ENCODE measurements around the gene ACACB.

The ACACB gene

GRCh38 chr12:109179927-109180326 is 63.5 kb downstream of the ACACB start:
- DNase-seq = no peak

DNA sequence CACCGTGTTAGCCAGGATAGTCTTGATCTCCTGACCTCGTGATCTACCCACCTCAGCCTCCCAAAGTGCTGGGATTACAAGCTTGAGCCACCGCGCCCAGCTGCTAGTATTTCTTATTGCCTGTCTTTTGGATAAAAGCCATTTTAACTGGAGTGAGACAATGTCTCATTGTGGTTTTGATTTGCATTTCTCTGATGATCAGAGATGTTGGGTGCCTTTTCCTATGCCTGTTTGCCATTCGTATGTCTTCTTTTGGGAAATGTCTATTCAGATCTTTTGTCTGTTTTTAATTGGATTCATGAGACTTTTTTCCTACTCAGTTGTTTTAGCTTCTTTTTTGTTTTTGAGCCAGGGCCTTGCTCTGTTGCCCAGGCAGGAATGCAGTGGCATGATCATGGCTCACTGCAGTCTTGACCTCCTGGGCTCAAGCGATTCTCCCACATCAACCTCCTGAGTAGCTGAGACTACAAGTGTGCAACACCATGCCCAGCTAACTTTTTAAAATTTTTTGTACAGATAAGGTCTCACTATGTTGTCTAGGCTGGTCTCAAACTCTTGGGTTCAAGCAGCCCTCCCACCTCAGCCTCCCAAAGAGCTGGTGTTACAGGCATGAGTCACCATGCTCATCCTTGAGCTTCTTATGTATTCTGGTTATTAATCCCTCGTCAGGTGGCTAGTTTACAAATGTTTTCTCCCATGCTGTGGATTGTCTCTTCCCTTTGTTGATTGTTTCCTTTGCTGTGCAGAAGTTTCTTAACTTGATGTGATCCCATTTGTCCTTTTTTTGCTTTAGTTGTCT is 65.9 kb downstream of the ACACB start:
- DNase-seq = no peak

DNA sequence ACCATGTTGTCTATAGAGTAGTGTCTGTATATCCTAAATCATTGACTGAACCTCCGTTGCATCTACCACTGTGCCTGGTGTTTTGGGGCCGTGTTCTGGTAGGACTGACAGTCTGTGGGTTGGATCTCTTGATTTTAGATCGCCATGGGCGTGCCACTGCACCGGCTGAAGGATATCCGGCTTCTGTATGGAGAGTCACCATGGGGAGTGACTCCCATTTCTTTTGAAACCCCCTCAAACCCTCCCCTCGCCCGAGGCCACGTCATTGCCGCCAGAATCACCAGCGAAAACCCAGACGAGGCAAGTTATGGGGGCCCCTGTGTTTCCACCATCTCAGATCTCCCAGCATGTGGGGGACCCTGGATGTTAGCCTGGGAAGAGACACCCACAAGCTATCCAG is 69.1 kb downstream of the ACACB start:
- DNase-seq = no peak

- DNase-seq = no peak
Measured at GRCh38 chr12:109186993-109187653, 70.7 kb downstream of the ACACB start.

DNA sequence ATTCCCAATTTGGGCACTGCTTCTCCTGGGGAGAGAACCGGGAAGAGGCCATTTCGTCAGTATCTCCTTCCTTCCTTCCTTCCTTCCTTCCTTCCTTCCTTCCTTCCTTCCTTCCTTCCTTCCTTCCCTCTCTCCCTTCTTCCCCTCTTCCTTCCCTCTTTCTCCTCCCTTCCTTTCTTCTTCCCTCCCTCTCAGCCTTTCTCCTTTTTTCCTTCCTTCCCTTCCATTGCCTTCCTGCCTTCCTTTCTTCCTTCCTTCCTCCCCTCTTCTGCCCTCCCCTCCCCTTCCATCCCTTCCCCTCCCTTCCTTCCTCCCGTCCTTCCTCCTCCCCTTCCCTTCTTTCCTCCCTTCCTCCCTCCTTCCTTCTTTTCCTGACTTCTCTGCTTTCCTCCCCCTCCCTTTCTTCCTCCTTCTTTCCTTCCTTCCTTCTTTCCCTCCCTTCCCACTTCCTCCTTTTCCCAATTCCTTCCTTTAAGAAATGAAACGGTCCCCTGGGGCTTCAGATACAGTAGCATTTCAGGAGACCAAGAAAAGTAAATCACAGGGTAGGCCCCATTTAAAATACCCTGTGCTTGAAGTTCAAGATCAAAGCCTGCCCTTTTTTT is 71.8 kb downstream of the ACACB start:
- no peak for DNase-seq

DNA sequence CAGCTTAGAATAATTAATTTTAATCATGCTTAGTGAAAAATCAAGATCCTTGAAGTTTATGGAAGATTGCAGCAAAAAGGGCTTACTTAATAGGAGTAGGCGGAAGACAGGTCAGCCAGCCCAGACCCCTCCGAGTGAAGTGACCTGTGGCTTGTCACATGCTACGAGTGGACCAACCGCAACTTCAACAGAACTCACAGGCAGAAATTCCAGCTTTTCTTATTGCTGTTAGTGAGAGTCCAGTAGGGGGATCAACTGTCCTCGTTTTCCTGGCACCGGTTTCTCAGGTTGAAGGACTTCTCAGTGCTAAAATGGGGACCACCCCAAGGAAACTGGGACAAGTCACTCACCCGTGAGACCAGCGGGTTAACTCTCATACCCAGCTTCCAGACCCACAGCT is 72.9 kb downstream of the ACACB start:
- no peak for DNase-seq

DNA sequence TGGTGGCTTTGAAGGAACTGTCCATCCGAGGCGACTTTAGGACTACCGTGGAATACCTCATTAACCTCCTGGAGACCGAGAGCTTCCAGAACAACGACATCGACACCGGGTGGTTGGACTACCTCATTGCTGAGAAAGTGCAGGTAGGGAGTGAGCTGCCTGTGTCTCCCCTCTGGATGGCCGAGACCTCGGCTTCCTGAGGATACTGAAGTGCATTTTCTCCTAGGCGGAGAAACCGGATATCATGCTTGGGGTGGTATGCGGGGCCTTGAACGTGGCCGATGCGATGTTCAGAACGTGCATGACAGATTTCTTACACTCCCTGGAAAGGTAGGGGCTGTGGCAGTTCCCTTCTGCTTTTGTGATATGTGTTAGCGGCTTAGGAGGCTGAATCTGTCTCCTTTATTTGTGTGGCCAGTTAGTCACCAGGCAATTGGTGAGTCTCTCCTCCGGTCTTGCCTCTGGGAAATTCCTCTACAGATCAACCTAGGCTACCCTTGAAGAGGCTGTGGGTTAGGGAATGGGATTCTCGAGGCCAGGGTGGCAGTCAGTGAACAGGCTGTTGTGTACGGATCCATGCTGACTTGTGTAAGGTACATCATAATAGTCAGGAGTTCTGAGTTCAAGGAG is 75.3 kb downstream of the ACACB start:
- no peak for DNase-seq

DNA sequence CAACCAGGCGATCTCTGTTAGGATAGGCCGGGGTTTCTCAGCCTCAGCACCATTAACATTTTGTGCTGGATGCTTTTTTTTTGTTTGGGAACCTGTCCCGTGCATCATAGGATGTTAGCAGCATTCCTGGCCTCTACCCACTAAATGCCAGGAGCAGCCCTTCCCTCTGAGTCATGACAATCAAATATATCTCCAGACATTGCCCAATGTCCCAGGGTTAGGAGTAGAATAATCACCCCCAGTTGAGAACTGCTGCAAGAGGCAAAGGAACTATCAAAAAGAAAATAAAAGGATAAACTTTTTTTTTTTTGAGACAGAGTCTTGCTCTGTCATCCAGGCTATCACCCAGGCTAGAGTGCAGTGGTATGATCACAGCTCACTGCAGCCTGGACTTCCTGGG is 76.0 kb downstream of the ACACB start:
- DNase-seq = no peak

DNA sequence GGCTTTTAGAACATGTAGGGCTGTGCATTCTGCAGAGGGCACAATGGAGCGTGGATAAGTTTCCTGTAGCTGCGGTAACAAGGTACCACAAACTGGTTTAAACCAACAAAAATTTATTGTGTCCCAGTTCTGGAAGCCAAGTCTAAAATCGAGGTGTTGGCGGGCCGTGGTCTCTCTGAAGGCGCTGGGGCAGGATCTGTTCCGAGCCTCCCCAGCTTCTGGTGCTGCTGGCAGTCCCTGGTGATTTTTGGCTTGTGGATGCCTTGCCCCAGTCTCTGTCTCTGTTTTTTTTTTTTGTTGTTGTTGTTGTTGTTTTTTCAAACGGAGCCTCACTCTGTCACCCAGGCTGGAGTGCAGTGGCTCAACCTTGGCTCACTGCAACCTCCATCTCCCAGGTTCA is 77.5 kb downstream of the ACACB start:
- DNase-seq = no peak

DNA sequence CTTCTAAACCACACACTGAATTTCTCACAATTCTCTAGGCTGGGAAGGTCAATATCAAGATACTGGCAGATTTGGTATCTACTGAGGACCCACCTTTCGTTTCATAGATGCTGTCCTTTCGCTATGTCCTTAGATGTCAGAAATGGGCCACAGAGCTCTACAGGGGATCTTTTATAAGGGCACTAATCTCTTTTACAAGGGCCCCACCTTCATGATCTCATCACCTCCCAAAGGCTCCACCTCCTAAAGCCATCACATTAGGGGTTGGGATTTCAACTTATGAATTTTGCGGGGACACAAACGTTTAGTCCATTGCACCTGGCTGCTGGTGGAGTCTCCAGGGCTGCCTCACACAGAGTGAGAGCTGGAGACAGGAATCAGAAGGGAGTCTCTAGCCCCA is 79.9 kb downstream of the ACACB start:
- DNase-seq = no peak

DNA sequence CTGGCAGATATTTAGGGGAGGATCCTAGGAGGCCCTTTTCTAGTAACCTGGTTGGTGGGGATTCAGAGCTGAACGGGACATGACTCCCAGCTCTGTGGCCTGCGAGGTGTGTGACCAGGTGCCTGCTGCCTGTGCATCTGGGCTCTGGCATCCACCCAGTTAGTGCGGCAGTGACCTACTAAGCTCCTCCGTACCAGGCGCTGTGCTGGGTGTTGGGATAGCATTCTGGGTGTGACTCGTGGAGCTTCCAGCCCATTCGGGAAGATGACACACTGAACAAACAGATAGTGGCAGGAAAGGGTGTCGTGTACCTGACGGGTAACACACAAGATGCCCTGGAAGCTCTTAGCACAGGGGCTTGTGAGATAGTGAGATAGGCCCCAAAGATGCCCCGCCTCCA is 80.9 kb downstream of the ACACB start:
- no peak for DNase-seq

GRCh38 chr12:109199324-109199723 is 82.9 kb downstream of the ACACB start:
- no peak for DNase-seq

DNA sequence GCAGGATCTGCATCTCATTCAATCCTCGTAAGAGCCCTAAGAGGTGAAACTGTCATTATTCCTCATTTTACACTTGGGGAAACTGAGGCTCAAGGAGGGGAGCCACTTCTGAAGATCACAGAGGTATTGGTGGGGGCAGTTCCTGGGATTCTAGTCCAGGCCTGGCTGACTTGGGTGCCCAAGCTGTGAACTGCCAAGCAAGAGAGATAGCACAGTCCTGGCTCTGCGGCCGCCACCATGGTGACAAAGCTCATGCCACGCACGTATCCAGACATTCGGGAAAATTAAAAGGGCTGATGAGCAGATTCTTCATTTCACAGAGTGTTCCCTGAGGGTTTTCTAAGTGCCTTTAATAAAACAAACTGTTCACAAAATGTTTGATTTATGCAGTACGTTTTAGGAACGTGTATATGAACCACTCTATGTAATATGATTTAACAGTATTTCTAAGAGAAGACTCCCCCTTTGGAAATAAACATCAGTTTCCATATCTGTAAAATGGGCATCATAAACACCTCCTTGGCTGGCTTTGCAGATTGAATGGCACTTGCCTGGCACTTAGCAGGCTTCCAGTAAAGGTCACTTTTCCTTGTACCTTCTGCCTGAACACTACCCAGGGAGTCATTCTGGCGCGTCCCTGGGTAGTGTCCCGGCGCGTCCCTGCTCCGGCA is 84.6 kb downstream of the ACACB start:
- no peak for DNase-seq

DNA sequence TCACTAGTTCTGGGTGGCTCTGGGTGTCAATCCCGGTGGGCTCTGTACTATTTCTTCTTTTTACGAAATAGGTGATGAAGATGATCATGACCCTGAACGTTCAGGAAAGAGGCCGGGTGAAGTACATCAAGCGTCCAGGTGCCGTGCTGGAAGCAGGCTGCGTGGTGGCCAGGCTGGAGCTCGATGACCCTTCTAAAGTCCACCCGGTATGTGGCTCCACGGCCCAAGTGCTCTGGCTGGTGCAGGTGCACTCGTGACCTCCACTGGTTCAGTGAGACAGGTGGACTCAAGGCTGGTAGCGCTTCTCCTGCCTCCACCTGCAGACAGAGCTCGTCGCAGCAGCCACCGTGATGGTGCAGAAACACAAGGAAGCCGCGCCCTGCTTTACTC is 85.1 kb downstream of the ACACB start:
- DNase-seq = no peak

DNA sequence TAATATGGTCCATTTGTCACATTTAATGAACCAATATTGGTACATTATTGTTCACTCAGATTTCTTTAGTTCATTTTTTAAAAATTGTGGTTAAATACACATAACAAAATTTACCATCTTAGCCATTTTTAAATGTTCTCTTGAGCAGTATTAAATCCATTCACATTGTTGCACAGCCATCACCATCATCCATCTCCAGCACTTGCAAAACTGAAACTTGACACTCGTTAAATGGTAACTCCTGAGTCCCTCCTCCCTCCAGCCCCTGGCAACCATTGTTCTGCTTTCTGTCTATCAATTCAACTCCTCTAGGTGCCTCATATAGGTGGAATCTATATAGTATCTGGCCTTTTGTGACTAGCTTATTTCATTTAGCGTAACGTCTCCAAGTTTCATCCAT is 86.4 kb downstream of the ACACB start:
- DNase-seq = no peak

DNA sequence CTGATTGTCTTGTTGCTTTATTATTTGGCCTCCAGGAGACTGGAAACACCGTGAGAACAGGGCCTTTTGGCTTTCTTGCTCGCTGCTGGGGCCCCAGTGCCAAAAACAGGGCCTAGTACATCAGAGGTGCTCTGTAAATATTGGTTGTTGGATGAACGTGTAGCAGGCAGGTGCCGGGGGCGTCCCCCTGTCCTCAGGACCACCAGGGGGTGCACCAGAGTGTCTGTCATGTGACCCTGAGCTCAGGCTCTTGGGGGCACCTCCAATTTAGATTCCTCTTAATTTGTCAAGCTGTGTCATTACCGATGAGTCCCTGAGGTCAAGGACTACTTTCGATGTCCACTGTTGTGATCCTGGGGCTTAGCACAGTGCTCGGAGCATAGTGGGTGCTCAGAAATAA is 87.1 kb downstream of the ACACB start:
- DNase-seq = no peak

DNA sequence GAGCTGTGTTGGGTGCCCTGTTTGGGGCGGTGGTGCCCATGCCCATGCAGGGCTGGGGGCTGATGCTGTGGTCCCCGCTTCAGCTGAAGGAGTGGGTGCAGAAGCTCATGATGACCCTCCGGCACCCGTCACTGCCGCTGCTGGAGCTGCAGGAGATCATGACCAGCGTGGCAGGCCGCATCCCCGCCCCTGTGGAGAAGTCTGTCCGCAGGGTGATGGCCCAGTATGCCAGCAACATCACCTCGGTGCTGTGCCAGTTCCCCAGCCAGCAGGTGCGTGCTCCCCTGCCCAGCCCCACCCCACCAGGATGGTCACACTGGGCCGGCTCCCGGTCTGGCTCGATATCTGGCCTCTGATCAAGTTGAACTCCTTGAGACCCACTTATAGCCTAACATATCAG is 92.7 kb downstream of the ACACB start:
- no peak for DNase-seq

- DNase-seq = no peak
Measured at GRCh38 chr12:109212460-109213115, 96.2 kb downstream of the ACACB start.

- no peak for DNase-seq
Measured at GRCh38 chr12:109214131-109214530, 97.7 kb downstream of the ACACB start.

GRCh38 chr12:109218996-109219395 is 102.6 kb downstream of the ACACB start:
- no peak for DNase-seq

GRCh38 chr12:109219938-109220337 is 103.6 kb downstream of the ACACB start:
- no peak for DNase-seq

DNA sequence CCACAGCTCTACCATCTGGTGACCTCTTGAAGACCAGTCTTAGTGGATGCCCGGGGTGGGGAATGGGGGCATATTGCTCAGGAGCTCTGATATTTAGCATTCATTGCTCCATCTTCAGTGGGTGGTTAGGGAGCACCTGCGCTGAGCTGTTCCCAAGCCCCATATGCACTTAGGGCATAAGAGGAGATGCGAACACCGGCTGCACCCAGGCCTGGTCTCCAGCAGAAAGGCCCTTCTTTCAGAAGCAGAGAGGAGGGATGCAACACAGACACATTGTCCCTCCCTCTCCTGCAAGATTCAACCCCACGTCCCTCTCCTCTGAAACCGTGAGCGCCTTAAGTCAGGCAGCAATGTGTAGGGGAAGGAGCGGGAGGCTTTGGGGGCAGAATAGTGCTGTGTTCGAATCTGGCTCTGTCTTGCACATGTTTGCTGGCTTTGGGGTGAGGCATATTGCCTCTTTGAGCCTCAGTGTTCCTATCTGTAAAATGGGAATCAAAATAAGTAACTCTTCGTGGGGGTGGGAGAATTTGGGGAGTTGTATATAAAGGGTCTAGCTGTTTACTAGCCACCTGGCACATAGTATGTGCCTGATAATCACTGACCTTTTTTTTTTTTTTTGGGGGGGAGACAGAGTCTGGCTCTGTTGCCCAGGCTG is 105.0 kb downstream of the ACACB start:
- DNase-seq = no peak

Data from KG1 (cell line).